ENCODE results near the gene DHRS4. TPM values are rescaled to one million over a fixed set of nuclear protein-coding genes. Genes with fewer than 3 reads are reported as not detected.
A peak's percentile ranks its signal among the peaks of the same experiment; 100 is the strongest.
"Not testable (repeated sequence)": the region's sequence is repeated elsewhere in the genome, so short reads cannot be mapped to it uniquely, and the experiment has no call there.

Gene DHRS4
- total RNA-seq, 1 donor from 2014 or later: 26.9 TPM

DNA sequence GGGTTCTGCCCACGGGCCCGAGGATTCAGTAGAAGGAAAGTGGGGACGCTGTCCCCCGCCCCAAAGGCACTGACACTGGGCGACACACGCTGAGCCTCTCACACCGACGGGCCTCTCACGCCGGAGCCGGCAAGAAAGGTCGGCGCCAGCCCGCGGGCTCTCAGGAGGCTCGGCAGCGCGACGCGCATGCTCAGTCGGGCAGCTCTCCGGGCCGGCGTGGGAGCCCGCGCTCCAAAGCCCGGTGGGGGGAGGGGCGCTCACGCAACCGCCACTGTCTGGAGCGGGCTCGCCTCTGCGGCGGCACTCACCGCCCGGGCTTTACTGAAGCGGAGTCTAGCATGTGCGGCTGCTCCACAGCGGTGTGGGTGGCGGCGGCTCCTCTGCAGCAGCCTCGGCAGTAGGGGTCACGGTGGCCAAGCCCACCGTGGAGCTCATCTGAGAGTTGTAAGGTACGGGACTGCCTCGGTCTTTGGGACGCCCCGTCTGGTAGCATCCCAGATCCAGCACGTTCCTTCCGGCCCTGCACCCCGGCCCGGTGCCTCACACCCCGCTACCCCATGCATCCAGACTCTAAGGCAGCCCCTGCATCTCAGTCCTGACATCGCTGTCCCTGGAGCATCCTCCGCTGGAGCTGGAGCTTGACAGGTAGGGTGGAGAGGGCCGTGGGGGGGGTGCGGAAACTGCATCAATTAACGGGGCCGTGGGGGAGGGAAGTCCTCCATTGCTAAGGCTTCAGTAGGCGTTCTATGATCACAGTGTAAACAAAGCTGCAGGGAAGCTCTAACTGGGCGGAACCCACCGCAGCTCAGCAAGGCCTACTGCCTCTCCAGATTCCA, 53.5 kb downstream of the DHRS4 start:
- ATAC-seq (peak; percentile 97), DNase-seq (peak; percentile 82)
- intact Hi-C loops (cut with micrococcal nuclease): not testable (repeated sequence)

DNA sequence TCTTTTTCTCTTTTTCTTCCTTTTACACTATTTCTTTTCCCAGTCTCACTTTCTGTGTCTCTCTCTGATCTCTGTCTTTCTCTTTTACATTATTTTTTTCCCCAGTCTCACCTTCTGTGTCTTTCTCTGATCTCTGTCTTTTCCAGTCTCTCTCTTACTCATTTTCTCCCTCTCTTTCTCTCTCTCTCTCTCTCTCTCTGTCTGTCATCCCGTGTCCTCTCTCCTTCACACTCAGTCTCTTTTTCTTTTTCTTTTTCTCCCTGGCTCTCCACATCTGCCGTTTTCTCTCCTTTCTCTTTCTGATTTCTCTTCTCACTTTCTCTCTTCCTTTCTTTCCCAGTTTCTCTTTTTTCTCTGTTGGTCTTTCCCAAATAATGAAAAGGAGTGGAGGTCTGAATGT, 57.5 kb downstream of the DHRS4 start:
- DNase-seq (no peak), ATAC-seq (no peak)
- intact Hi-C loops (cut with micrococcal nuclease): no loop called here

DNA sequence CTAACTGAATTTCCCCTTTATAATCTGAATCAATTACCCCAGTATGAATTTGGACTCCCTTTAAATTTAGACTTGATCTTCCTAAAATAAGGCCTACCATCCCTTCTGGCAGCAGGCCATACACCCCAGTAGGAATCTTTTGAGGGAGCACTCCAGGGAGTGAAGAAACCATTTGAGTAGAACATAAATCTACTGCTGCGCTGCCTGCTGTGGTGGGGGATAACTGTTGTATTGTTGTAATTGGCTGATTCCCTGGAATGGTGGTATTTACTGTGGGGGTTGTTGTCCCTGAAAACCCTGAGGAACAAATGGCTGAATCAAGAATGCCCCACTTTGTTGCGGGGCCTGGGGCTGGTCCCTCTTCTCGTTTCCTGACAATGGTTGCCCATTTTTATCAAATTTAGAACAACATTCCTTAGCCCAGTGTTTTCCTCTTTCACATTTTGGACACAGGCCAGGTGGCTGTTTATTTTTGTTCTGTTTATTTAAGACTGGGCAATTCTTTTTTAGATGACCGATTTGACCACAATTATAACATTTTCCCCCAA, 59.2 kb downstream of the DHRS4 start:
- DNase-seq; ATAC-seq; intact Hi-C loops (cut with micrococcal nuclease): not testable (repeated sequence)

- peak; percentile 82 for ATAC-seq
- intact Hi-C loops (cut with micrococcal nuclease): no loop called here
- DNase-seq: no peak
Measured at GRCh38 chr14:24013654-24014514, 60.3 kb downstream of the DHRS4 start.

GRCh38 chr14:24015745-24016144, 62.2 kb downstream of the DHRS4 start:
- intact Hi-C loops (cut with micrococcal nuclease); DNase-seq; ATAC-seq: not testable (repeated sequence)

Other genes with a start within 250 kb of the DHRS4 start
- 15.2 TPM for gene DHRS4L2, start 35.2 kb downstream of the DHRS4 start, total RNA-seq
- gene CARMIL3, start 98.2 kb downstream of the DHRS4 start, total RNA-seq: 0.12 TPM
- not detected for gene CPNE6, start 117.8 kb downstream of the DHRS4 start, total RNA-seq
- 3.0 TPM for gene PCK2, start 140.5 kb downstream of the DHRS4 start, total RNA-seq
- gene DCAF11, start 161.0 kb downstream of the DHRS4 start, total RNA-seq: 85.8 TPM
- gene NRL, start 161.2 kb downstream of the DHRS4 start, total RNA-seq: 0.77 TPM
- gene FITM1, start 176.9 kb downstream of the DHRS4 start, total RNA-seq: 140 TPM
- 137 TPM for gene PSME1, start 182.4 kb downstream of the DHRS4 start, total RNA-seq
- gene EMC9, start 187.8 kb downstream of the DHRS4 start, total RNA-seq: 16.4 TPM
- gene PSME2, start 192.8 kb downstream of the DHRS4 start, total RNA-seq: 92.6 TPM
- 42.8 TPM for gene RNF31, start 193.7 kb downstream of the DHRS4 start, total RNA-seq
- gene IRF9, start 207.5 kb downstream of the DHRS4 start, total RNA-seq: 27.6 TPM
- gene REC8, start 218.3 kb downstream of the DHRS4 start, total RNA-seq: 3.2 TPM
- gene IPO4, start 235.0 kb downstream of the DHRS4 start, total RNA-seq: 14.9 TPM
- 19.2 TPM for gene TM9SF1, start 241.7 kb downstream of the DHRS4 start, total RNA-seq

Measured in left ventricle myocardium superior (tissue), 1 donor.